GM23248 (cell line): Measurements from ENCODE around the gene HOXA2.

Experiments used
- EZH2 ChIP-seq: fragments of 200-600 bp; sonication (generic); IDR thresholded peaks from 2 replicates; pipeline ENCODE4 v1.6.1; 2018; ENCODE audit warnings: antibody characterized with exemption, mild to moderate bottlenecking; ENCODE audit not compliant: insufficient read depth, poor library complexity, severe bottlenecking
- EZH2phosphoT487 ChIP-seq: fragments of 200-600 bp; sonication (generic); IDR thresholded peaks from 2 replicates; pipeline ENCODE4 v1.6.1; 2018; ENCODE audit warnings: antibody characterized with exemption, moderate library complexity, mild to moderate bottlenecking, low read depth; ENCODE audit not compliant: insufficient read depth

GRCh38 chr7:27083646-27084045 lies 18.8 kb downstream of the HOXA2 start:
- TF ChIP-seq EZH2, result no peak
- no peak for TF ChIP-seq EZH2phosphoT487
